ENCODE measurements around the gene ANKRD63.

ANKRD63 gene

GRCh38 chr15:40313531-40314398, 30.9 kb upstream of the ANKRD63 start:
- no peak for DNase-seq (ENCODE audit: low read depth in 1 of 2, low spot score in 1 of 2)

- no peak for DNase-seq (ENCODE audit: low read depth in 1 of 2, low spot score in 1 of 2)
Measured at GRCh38 chr15:40312370-40313158, 29.7 kb upstream of the ANKRD63 start.

- DNase-seq (ENCODE audit: low read depth in 1 of 2, low spot score in 1 of 2) = no peak
Measured at GRCh38 chr15:40310993-40311392, 28.1 kb upstream of the ANKRD63 start.

GRCh38 chr15:40310001-40310959, 27.4 kb upstream of the ANKRD63 start:
- DNase-seq (ENCODE audit: low read depth in 1 of 2, low spot score in 1 of 2) = no peak

GRCh38 chr15:40309344-40309862, 26.5 kb upstream of the ANKRD63 start:
- DNase-seq (ENCODE audit: low read depth in 1 of 2, low spot score in 1 of 2) = no peak

GRCh38 chr15:40307421-40308211, 24.8 kb upstream of the ANKRD63 start, which contains the start of gene PLCB2:
Gene PLCB2 (minus strand): TSS chr15:40307935. CDS start chr15:40307672, 263 bp downstream.
- peak; percentile 42 to 52 for DNase-seq (ENCODE audit: low read depth in 1 of 2, low spot score in 1 of 2)

- DNase-seq (ENCODE audit: low read depth in 1 of 2, low spot score in 1 of 2) = no peak
Measured at GRCh38 chr15:40306908-40307307, 24.0 kb upstream of the ANKRD63 start.

GRCh38 chr15:40306371-40306770, 23.5 kb upstream of the ANKRD63 start:
- no peak for DNase-seq (ENCODE audit: low read depth in 1 of 2, low spot score in 1 of 2)

GRCh38 chr15:40305281-40305680, 22.4 kb upstream of the ANKRD63 start:
- no peak for DNase-seq (ENCODE audit: low read depth in 1 of 2, low spot score in 1 of 2)

- no peak for DNase-seq (ENCODE audit: low read depth in 1 of 2, low spot score in 1 of 2)
Measured at GRCh38 chr15:40303576-40303975, 20.7 kb upstream of the ANKRD63 start.

GRCh38 chr15:40302981-40303380, 20.1 kb upstream of the ANKRD63 start:
- DNase-seq (ENCODE audit: low read depth in 1 of 2, low spot score in 1 of 2) = no peak

- DNase-seq (ENCODE audit: low read depth in 1 of 2, low spot score in 1 of 2) = no peak
Measured at GRCh38 chr15:40302288-40302886, 19.5 kb upstream of the ANKRD63 start.

GRCh38 chr15:40301467-40302179, 18.8 kb upstream of the ANKRD63 start:
- no peak for DNase-seq (ENCODE audit: low read depth in 1 of 2, low spot score in 1 of 2)

GRCh38 chr15:40300771-40301170, 17.9 kb upstream of the ANKRD63 start:
- no peak for DNase-seq (ENCODE audit: low read depth in 1 of 2, low spot score in 1 of 2)

- DNase-seq (ENCODE audit: low read depth in 1 of 2, low spot score in 1 of 2) = no peak
Measured at GRCh38 chr15:40300367-40300766, 17.5 kb upstream of the ANKRD63 start.

GRCh38 chr15:40298216-40298935, 15.5 kb upstream of the ANKRD63 start:
- DNase-seq (ENCODE audit: low read depth in 1 of 2, low spot score in 1 of 2) = no peak

- no peak for DNase-seq (ENCODE audit: low read depth in 1 of 2, low spot score in 1 of 2)
Measured at GRCh38 chr15:40297356-40297755, 14.5 kb upstream of the ANKRD63 start.

GRCh38 chr15:40296561-40297230, 13.8 kb upstream of the ANKRD63 start:
- DNase-seq (ENCODE audit: low read depth in 1 of 2, low spot score in 1 of 2) = no peak
